Heart left ventricle (tissue), 16 donors: ENCODE results near the gene PRRT1B. TPM values are rescaled to one million over a fixed set of nuclear protein-coding genes. Genes with fewer than 3 reads are reported as not detected.

Source experiments
- ATAC-seq, 4 donors: fragments of 200-7000 bp; cut with Tn5 transposase; one replicate each; pipeline ENCODE4 v1.9.1; 2020 to 2022; ENCODE audit warnings: moderate library complexity in 4 of 4, mild to moderate bottlenecking in 3 of 4, moderate number of reproducible peaks in 1 of 4
- DNase-seq, 5 donors: peaks; one replicate each; pipeline ENCODE4 v3.0.0-alpha.2; 2020
- H3K27ac ChIP-seq, 12 donors: fragments of 200-600 bp; sonication (generic) in 4 of 12; one replicate each; pipeline versions ENCODE4 v1.5.0 to v1.8.0; 2016 to 2022; ENCODE audit warnings: mild to moderate bottlenecking in 2 of 12
- H3K27me3 ChIP-seq, 9 donors: fragments of 200-600 bp; sonication (generic) in 2 of 9; one replicate each; pipeline versions ENCODE4 v1.5.1 to v1.8.0; 2016 to 2022; ENCODE audit warnings: mild to moderate bottlenecking in 3 of 9
- H3K36me3 ChIP-seq, 9 donors: fragments of 200-600 bp; sonication (generic) in 2 of 9; one replicate each; pipeline versions ENCODE4 v1.5.0 to v1.8.0; 2018 to 2022; ENCODE audit warnings: mild to moderate bottlenecking in 2 of 9
- H3K4me1 ChIP-seq, 12 donors: fragments of 200-600 bp; sonication (generic) in 4 of 12; one replicate each; pipeline versions ENCODE4 v1.5.0 to v1.8.0; 2016 to 2022; ENCODE audit warnings: mild to moderate bottlenecking in 3 of 12
- H3K4me3 ChIP-seq, 12 donors: fragments of 200-600 bp; sonication (generic) in 4 of 12; one replicate each; pipeline versions ENCODE4 v1.5.0 to v1.8.0; 2017 to 2022; ENCODE audit warnings: mild to moderate bottlenecking in 9 of 12, moderate library complexity in 4 of 12
- H3K9me3 ChIP-seq, 12 donors: fragments of 200-600 bp; sonication (generic) in 4 of 12; one replicate each; pipeline versions ENCODE4 v1.5.0 to v1.8.0; 2016 to 2022; ENCODE audit warnings: mild to moderate bottlenecking in 1 of 12
- CTCF ChIP-seq, 12 donors: fragments of 200-600 bp; sonication (generic) in 4 of 12; IDR thresholded peaks; one replicate each; pipeline versions ENCODE4 v1.5.0 to v1.8.0; 2018 to 2022; ENCODE audit warnings: antibody characterized with exemption in 12 of 12, mild to moderate bottlenecking in 5 of 12
- POLR2A ChIP-seq, 2 donors: fragments of 450-650 bp; IDR thresholded peaks; one replicate each; pipeline ENCODE4 v1.6.1; 2017; ENCODE audit warnings: antibody characterized with exemption in 2 of 2, mild to moderate bottlenecking in 2 of 2, moderate library complexity in 2 of 2
- WGBS, 4 donors: extraction: QIAGEN DNeasy Blood & Tissue Kit in 2 of 4; methylation state at CpG; one replicate each; pipeline versions ENCODE4 v1.1.5 to v1.1.7; 2013 to 2018; 5-methylcytosine and 5-hydroxymethylcytosine counted together
- intact Hi-C, 10 donors: fragments of 100-400 bp; cut with DNase I; formaldehyde crosslinking; loops; one replicate each; pipeline versions ENCODE4 v1.11.1 to v1.14.2; 2022
- polyA plus RNA-seq, 2 donors: library from polyadenylated mRNA; stranded (reverse); fragments of 200-250 nt; gene quantifications; one replicate each; pipeline ENCODE4 v1.2.3, GENCODE V29; 2013
- total RNA-seq, 9 donors: library from RNA; depleted of rRNA in 2 of 9; stranded (reverse); fragments of >200 nt in 2 of 9; fragmentation: NEBNext Ultra II Directional in 3 of 9; extraction: Animal tissue kit (Norgen Biotek cat#: 25700) in 3 of 9; gene quantifications; one replicate each; pipeline versions ENCODE4 v1.1.0 to v1.2.4, GENCODE V29; 2016 to 2023
- donor health status: ischemic (EF 13 %, LVEDD 7.1; RV severe dilation, severe dysfunction).
- donor health status: healthy with polysubstance abuse.
- donor health status: DM: no; HTN: yes; CAD: no.
- donor health status: DM: no; HTN: no; CAD: no.
- donor health status: ischemic (EF 25% LVEDD 6.9; RV normal size, moderate dysfunction).
- donor health status: ischemic (EF 25% LVEDD 5.7; RV mildly dilated, moderate dysfunction).
- donor health status: healthy.
- donor health status: DM: yes; HTN: yes; CAD: no.
- donor health status: ischemic (EF 35%, LVEDD 5.7; RV mildly dilated, moderate dysfunction).
- donor health status: nonischemic (EF 11% LVEDD 7.7; RV severe dilation, severe dysfunction).
- donor health status: DM: yes; HTN: yes; CAD: no.
- donor health status: PGD.
- donor health status: ischemic (EF 29% LVEDD 5.4; RV normal size, mild dysfunction).
- donor health status: nonischemic (EF 23%, LVEDD 6.1; RV moderate dilation, normal function).

The PRRT1B gene
- total and polyA plus RNA-seq, 11 donors, result not detected

DNA sequence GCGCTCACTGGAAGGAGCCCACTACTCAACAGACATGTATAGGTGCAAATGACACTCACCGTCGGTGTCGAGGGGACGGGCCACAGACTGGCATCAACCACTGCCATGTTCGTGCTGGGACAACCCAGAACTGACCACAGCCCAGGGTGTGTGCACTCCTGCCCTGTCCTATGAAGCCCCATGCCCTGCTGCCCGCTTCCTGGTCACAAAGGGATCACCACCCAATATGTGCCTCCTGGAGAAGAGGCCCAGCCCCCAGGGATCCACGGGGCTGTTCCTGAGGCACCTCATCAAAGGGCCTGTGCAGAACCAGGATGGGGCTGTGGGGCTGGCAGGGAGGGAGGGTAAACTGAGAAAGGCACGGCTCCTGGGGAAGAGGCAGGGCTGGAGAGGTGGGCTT, 43.1 kb downstream of the PRRT1B start:
- no peaks in the 10 kb centered on the region for H3K27me3 ChIP-seq
- H3K4me1 ChIP-seq, result peaks cover 0 to 39% (median 0%) of the 10 kb centered on the region in 12 donors
- intact Hi-C loops, result no loop called here
- ATAC-seq, result no peak
- H3K36me3 ChIP-seq, result peaks cover 0 to 85% (median 78%) of the 10 kb centered on the region in 9 donors
- TF ChIP-seq CTCF (IDR thresholded peaks at IDR 0.05) (no peak), POLR2A (IDR thresholded peaks at IDR 0.05) (no peak)
- no peak overlapping the region for H3K27ac ChIP-seq
- peak in 2 of 5 donors; percentile 18 to 51 for DNase-seq
- WGBS, 4 donors, result 84 to 96% (median 94%) methylated on average over 3 to 9 of the region's 9 CpGs
- no peaks in the 10 kb centered on the region for H3K9me3 ChIP-seq
- H3K4me3 ChIP-seq, result no peak overlapping the region

GRCh38 chr9:131589124-131589711, 43.9 kb downstream of the PRRT1B start:
- H3K27me3 ChIP-seq, result no peaks in the 10 kb centered on the region
- H3K27ac ChIP-seq, result no peak overlapping the region
- H3K4me3 ChIP-seq, result no peak overlapping the region
- H3K9me3 ChIP-seq, result no peaks in the 10 kb centered on the region
- 84 to 86% (median 84%) methylated on average over 12 to 16 of the region's 16 CpGs for WGBS, 4 donors
- TF ChIP-seq CTCF (IDR thresholded peaks at IDR 0.05) (no peak), POLR2A (IDR thresholded peaks at IDR 0.05) (no peak)
- ATAC-seq, result peak in 1 of 4 donors; percentile 2
- H3K4me1 ChIP-seq, result peaks cover 0 to 31% (median 0%) of the 10 kb centered on the region in 12 donors
- H3K36me3 ChIP-seq, result peaks cover 0 to 85% (median 78%) of the 10 kb centered on the region in 9 donors
- DNase-seq, result peak in 2 of 5 donors; percentile 18 to 43
- intact Hi-C loops, result no loop called here

DNA sequence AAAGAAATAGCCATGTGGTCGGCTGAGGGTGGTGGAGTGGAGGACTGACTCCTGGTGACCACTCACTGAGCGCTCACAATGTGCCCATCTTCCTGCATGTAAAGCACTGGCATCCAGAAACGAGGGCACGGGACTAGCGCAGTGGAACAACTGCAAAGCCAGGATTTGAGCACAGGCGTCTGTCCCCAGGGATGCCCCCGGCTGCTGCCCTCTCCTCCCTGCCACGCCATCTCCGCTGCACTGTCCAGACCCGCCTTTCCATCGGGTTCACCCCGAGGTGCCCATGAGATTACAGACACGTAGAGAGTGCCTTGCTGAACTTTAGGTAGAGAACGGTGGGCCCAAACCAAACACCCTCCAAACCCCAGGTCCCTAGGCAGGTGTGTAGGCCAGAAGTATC, 44.7 kb downstream of the PRRT1B start:
- peaks cover 0 to 26% (median 0%) of the 10 kb centered on the region in 12 donors for H3K4me1 ChIP-seq
- no peak overlapping the region for H3K27ac ChIP-seq
- TF ChIP-seq POLR2A (IDR thresholded peaks at IDR 0.05) (no peak), CTCF (IDR thresholded peaks at IDR 0.05) (no peak)
- H3K27me3 ChIP-seq, result no peaks in the 10 kb centered on the region
- 91 to 95% (median 93%) methylated on average over 12 to 14 of the region's 14 CpGs for WGBS, 4 donors
- DNase-seq, result peak in 1 of 5 donors; percentile 41
- peaks cover 0 to 85% (median 78%) of the 10 kb centered on the region in 9 donors for H3K36me3 ChIP-seq
- ATAC-seq, result no peak
- no peak overlapping the region for H3K4me3 ChIP-seq
- intact Hi-C loops, result loop anchor here in 4 of 10 donors (2.0 kb wide), 1 partner anchor 151 kb away; the partner anchor contains the start of gene RAPGEF1 (in 4 of the 4)
- H3K9me3 ChIP-seq, result no peaks in the 10 kb centered on the region

- DNase-seq, result peak in 1 of 5 donors; percentile 60
- 67 to 91% (median 83%) methylated on average over 6 to 13 of the region's 13 CpGs for WGBS, 4 donors
- no peak for TF ChIP-seq CTCF (IDR thresholded peaks at IDR 0.05)
- TF ChIP-seq POLR2A (IDR thresholded peaks at IDR 0.05), result no peak
Observed at GRCh38 chr9:131590449-131590848, 45.1 kb downstream of the PRRT1B start.

More at GRCh38 chr9:131590449-131590848, 45.1 kb downstream of the PRRT1B start:
- no peaks in the 10 kb centered on the region for H3K9me3 ChIP-seq
- intact Hi-C loops, result loop anchor here in 4 of 10 donors (2.0 kb wide), 1 partner anchor 150 kb away; the partner anchor contains the start of gene RAPGEF1 (in 4 of the 4)
- peaks cover 0 to 26% (median 0%) of the 10 kb centered on the region in 12 donors for H3K4me1 ChIP-seq
- no peak overlapping the region for H3K4me3 ChIP-seq
- peaks cover 0 to 85% (median 78%) of the 10 kb centered on the region in 9 donors for H3K36me3 ChIP-seq
- H3K27ac ChIP-seq, result peak overlapping the region in 1 of 12 donors; percentile 6
- no peaks in the 10 kb centered on the region for H3K27me3 ChIP-seq
- ATAC-seq, result peak in 1 of 4 donors; percentile 4
